Measurements from ENCODE around the gene C1QL4.
A peak's percentile ranks its signal among the peaks of the same experiment; 100 is the strongest.
"Not testable (repeated sequence)": the region's sequence is repeated elsewhere in the genome, so short reads cannot be mapped to it uniquely, and the experiment has no call there.

Gene C1QL4

DNA sequence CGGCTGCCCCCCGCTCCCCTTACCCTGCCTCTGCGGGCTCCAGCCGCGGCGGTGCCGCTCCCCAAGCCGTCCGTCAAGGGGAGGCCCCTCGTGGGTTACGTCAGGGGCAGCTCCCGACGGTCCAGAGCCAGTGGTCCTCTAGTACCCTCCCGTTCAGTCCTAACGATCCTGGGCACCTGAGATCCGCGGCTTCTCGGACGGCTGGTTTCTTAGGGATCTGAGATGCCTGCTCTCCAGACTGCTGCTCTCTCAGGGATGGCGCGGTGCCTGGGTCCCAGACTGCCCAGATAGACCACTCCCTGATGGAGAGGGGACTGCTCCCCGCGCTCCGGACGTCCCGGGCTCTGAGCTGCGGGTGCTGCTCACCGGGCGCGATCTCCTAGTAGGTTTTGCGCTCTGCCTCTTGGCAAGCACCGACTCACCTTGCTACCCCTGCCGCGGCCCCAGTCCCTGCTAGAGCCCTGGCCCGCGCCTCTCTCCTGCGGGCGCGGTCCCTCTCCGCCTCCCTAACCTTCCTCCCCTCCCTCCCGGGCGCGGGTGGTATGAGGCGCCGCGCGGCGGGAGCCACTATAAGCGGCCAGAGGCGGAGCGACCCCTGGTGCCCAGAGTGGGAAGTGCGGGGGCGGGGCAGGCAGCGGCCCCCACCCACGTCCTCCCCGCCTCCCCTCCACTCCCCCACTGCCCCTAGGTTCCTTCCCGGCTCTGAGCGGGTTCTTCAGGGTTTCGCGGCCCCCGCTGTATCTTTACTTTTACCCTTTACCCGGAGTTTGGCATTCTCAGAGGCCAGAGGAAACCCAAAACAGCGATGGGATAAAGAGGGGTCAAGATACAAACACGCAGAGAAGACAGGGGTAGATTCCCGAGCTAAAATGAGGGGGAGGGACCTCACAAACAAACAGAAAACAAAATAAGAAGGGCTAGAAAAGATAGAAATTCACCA lies at the start of gene C1QL4:
TSS of gene C1QL4 (minus strand) at position 544 of the 940 bp plus-strand sequence. CDS start 711 bp downstream, outside the sequence.
- peak; percentile 76 for DNase-seq

DNA sequence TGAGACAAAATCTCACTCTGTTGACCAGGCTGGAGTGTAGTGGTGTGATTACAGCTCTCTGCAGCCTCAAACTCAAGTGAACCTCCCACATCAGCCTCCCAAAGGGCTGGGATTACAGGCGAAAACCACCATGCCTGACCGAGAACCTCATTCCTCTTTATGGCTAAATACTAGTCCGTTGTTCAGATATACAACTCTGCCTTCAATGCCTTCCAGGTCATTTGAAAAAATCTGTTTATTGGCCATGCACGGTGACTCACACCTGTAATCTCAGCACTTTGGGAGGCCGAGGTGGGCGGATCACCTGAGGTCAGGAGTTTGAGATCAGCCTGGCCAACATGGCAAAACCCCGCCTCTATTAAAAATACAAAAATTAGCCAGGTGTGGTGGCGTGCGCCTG lies 43.2 kb upstream of the C1QL4 start:
- not testable (repeated sequence) for DNase-seq

DNA sequence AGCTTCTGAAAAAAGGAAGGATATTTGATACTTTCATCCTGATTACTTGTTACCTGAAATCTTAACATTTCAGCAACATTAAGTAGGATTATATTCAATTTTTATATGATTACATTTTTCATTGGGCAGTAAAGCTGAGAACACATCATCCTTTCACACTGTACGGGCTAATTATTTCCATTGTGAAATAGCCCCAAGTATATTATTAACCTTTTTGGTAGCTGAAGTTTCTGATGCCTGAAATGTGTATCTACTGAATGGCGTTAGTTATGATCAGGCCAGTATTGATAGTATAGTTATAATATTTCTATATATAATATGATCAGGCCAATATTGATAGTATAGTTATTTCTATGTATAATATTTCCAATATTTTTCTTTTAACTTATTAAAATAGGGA lies 40.4 kb upstream of the C1QL4 start:
- DNase-seq: no peak

DNA sequence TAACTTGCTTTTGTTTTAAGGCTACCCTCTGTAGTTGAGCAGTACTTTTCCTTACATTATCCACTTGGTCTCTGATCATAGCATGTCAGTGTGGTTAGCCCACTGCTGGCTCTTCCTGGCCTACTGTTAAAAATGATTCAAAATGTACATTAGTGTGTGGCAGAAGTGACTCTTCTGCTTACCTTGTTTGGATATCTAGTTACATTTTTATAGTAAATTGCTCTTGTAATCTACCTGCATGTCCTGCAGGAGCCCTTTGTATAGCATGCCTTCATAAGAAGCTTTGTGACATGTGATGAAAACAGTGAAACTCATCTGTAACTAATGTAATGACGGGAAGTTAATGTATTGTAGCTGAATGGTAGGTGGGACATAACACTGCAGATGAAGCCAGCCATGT lies 38.4 kb upstream of the C1QL4 start:
- no peak for DNase-seq

DNA sequence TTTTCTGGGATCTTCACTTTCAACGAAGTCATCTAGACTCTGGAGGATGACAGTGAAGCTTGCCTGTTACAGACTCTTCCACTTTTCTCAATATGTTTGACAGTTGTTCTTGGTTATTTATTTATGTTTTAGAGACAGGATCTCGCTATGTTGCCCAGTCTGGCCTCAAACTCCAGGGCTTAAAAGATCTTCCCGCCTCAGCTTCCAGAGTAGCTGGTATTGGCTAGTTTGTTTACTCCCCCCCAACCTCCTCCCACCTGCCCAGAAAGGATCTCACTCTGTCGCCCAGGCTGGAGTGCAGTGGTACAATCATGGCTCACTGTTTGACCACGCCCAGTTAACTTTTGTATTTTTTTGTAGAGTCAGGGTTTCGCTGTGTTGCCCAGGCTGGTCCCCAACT lies 33.6 kb upstream of the C1QL4 start:
- DNase-seq: no peak

DNA sequence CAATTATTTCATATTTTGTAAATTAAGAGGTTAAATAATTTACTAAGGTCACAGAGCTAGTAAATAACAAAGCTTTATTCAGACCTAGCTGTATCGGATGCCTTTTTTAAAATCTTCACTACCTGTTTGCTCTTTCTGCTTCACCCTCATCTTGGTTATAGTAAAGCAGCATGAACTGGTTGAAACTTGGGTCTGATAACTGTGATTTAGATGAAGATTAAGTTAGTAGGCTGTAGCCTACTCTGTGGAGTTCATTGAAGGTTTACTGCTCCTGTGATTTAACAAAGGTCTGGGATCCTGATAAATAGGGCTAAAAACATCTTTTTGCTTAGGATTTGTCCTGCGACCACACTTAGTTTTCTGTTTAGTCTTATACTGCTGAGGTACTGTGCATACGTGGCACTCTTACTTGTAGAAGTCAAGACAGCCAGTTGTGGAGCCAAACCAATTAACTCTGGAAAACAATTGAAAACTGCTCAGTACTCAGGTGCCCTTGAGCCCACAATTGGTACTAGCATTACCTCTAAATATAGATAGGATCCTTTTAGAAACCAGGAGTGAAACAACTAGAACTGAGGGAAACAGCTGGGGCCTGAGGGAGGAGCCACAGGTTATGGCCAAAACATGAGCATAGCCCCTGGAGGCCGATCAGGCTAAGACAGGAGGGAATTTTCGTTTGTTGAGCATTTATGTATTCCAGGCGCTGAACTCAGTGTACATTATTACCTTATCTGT lies 32.6 kb upstream of the C1QL4 start:
- peak; percentile 12 for DNase-seq

DNA sequence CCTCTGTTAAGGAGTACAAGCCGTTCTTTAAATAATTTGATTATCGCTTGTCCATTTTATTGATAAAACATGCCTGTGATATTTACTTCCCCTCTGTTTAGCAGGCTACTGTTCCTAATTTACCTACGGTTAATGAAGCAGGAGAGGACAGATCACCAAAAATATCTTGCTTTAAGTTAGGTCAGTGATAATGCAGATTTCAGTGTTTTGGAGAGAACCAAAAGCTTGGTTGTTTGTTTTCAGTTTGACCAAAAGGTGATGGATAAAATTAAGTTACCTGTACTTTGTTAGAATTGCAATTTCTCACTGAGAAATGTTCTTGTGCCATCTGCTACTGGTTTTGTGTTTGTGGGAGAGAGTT lies 31.2 kb upstream of the C1QL4 start:
- no peak for DNase-seq

DNA sequence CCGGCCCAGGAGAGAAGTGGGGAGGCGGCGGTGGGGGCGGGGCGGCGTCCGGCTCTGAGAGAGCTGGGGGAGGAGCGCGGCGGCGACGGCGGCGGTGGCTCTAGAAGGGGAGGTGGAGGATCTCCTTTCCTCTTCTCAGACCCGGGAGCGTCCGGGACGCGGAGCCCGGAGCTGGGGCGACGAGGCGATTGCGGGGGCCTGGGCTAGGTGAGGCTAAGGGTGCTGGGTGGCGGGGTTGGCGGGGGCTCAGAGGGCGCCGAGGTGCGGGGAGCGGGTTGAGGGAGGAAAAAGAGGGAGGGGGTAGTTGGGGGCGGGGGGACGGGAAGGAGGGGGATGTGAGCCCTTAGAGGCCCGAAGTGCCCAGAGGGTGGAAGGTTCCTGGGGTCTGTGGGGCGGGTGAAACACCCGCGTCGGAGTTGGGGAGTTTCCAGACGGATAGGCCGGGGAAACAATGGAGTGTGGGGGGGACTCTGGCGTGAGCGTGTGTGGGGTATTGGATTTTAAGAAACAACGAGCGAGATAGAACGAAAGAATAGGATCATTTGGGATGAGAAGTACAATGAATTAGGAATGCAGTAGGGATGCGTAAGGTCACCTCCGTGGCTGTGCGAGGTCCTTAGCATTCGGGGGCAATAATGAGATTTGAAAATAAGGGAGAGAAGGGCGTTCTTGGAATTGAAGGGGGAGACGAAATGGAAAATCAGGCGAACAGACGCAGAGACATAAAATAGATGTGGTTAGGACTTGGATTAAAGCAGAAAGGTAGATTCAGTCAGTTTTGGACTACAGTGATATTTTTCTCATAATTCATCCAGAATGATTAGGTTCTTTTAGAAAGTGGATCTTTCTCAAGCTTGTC lies 30.6 kb upstream of the C1QL4 start, which contains the start of gene SPATS2:
TSS of gene SPATS2 (plus strand) at position 82 of the 859 bp plus-strand sequence. CDS start 93,551 bp downstream, outside the sequence.
- DNase-seq: no peak

DNA sequence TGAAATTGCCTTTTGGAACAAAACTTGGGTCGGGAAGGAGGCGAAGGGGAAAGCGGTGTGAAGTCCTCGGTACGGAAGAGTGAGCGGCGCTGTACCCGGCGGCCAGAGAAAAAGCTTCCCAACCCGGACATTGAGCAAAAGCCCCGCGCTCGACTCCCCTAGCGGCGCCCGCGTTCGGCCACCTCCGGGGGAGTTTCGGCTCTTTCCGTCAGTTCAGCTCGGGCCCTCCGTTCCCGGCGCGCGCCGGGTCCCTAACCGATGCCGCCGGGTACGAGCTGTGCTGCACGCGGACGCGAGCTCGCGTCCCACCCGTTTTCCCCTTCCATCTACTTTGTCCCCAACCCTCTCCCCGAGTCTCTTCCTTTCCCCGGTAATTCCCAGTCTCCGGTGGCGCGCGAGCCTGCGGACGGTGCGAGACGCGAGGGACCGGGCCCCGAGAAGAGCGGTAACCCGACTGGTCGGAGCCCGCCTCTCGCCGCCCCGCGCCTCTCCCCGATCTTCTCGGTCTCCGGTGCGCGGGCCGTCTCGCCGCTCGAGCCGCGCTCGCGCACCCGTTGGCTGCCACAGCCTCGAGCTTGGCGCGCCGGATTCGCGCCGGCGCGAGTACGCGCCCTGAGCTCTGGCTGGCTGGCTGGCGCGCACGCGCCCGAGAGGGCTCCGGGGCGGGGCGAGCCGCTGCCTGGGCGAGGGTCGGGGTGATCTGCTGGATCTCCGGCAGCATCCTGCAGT lies 29.8 kb upstream of the C1QL4 start:
- DNase-seq: peak; percentile 94

DNA sequence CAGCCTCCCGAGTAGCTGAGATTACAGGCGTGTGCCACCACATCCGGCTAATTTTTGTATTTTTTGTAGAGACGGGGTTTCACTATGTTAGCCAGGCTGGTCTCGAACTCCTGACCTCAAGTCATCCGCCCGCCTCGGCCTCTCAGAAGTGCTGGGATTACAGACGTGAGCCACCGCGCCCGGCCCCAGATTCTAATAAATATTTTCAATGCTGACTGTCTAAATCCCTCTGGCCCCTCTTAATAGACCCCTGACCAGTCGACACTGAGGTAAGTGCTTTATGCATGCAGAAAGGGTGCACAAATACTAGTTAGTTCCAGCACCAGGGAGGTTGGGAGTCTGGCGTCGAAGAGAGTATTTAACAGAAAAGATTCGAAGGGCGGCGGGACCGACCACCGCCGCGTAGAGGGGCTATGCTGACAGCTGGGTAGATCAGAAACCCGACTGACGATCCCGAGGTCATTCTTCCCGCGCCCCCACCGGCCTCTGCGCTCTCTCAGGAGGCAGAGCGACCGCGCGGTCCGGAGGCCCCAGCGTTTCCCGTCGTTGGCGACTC lies 29.2 kb upstream of the C1QL4 start:
- DNase-seq: no peak

DNA sequence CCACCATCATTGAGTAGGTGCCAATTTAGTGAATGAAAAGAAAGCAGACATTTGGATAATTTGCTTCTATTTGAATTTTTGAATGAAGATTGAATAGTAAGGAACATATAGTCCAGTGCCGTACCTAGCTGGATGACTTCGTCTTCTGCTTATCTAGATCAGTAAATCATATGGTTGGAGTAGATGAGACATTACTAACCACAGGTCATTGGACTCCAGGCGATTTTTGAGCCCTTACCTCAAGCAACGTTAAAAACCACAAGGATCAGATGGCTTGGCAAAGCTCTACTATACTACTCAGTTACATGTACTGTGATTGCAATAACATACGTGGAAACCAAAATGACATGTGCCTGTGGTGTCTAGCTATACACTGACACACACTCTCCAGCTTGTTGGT lies 28.6 kb upstream of the C1QL4 start:
- no peak for DNase-seq

DNA sequence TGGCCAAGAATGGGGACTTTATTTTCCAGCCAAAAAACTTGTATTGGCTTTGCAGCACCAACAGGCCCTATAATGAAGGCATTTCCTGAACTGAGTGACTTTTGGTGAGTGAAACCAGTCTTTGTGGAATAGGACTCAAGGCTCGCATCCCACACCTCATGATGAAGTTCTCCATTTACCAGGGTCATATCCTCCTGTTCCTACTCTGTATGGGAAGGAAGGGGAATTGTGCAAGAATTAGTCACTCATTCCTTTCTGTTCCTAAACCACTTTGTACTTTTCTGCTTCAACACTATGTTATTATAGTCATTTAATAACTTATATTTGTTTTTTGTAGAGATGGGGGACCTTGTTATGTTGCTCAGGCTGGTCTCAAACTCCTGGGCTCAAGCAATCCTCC lies 28.0 kb upstream of the C1QL4 start:
- DNase-seq: no peak

DNA sequence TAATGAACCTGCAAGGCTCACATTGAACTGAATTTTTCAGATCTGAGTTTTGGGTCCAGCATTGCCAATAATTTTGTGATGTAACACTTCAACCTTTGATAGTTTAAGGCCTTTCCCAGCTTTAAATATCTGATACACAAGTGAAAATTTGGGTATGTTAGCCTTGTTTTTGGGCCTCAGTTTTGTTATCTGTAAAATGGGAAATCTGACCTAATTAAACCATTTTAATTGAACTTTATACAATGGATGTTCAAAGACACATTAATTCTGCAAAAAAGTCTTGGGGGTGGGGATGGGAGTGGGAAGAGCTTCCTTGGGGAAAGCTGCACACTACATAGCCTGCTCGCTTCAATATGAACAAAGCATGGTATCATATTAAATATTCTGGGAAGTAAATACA lies 25.1 kb upstream of the C1QL4 start:
- DNase-seq: no peak

DNA sequence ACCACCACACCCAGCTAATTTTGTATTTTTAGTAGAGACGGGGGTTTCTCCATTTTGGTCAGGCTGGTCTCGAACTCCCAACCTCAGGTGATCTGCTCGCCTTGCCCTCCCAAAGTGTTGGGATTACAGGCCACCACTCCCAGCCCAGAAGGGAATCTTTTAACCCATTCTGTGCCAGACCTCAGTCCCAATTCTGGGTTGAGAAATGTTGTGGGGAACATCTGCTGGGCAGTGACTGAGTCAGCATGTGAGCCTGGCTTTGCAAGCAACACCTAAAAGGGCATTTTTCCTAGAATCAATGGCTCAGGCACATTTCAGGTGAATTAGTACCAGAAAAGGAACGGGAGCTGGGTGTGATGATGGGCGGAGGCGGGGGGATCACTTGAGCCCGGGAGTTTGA lies 22.7 kb upstream of the C1QL4 start:
- DNase-seq: no peak

DNA sequence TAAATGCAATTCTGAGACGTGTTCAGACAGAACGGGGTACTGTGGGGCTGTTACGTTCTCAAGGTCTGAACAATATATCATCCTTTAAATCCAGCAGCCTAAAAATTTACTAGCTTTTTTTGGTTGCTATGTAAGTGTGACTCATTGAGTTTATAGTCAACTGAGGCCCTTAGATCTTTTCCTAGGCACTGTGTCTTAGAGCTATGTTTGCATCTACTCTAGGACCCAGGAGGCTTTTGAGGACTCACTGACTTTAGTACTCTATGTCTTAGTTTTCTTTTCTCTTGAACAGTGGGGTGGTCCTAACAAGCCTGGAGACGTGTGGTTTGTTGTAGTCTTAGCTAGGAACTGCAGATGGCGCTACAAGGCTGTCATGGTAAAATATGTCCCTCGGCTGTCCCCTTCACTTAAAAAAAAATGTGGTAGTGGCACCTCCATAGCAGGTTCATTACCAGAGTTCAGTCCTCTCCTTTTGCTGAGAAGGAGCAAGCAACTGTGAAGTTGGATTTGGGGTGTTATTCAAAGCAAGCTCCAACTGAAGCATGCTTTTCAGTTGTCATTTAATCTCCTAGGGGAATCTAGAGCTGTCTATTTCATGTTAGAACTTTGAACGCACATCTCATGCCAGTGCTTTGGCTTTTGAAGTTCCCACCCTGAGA lies 21.6 kb upstream of the C1QL4 start:
- DNase-seq: peak; percentile 60

DNA sequence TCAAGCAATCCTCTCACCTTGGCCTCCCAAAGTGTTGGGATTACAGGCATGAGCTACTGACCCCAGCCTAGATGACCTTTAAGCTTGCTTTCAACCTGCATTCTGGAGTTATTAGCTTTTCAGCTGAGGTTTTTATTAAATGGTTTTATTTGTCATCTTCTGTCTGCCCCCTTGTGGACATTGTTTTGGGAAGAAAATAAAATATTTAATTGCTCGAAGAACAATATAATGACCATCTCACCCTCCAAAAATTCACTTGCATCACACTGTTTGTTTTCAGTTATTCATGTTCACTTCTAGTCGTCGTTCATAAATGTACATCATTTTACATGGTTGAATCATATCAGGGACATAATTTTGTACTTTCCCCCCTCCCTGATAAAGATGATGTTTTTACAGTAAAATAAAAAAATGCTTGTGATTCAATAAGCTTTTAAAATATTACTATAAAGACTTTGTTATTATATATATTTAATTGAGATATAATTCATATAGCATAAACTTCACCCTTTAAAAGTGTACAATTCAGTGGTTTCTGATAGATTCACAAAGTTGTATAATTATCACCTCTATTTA lies 20.2 kb upstream of the C1QL4 start:
- DNase-seq: no peak

DNA sequence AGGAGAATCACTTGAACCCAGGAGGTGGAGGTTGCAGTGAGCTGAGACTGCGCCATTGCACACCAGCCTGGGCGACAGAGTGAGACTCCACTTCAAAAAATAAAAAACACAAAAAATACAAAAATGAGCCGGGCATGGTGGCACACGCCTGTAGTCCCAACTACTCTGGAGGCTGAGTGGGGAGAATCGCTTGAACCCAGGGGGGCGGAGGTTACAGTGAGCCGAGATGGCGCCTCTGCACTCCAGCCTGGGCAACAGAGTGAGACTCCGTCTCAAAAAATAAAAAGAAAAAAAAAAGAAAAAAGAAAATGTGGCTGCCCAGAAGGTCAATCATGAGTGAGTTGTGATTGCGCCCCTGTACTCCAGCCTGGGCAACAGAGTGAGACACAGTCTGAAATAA lies 18.9 kb upstream of the C1QL4 start:
- DNase-seq: no peak

DNA sequence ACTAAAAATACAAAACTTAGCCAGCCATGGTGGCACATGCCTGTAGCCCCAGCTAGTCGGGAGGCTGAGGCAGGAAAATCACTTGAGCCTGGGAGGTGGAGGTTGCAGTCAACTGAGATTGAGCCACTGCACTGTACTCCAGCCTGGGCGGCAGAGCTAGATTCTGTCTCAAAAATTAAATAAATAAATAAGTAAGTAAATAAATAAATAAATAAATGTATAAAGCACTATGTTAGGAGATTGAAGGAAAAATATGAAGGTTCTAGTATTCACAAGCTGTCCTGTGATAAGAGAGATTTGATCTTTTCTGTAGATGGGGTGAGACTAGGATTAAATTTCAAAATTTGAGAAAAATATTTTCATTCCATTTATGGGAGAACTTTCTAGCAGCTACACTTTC lies 15.4 kb upstream of the C1QL4 start:
- no peak for DNase-seq

DNA sequence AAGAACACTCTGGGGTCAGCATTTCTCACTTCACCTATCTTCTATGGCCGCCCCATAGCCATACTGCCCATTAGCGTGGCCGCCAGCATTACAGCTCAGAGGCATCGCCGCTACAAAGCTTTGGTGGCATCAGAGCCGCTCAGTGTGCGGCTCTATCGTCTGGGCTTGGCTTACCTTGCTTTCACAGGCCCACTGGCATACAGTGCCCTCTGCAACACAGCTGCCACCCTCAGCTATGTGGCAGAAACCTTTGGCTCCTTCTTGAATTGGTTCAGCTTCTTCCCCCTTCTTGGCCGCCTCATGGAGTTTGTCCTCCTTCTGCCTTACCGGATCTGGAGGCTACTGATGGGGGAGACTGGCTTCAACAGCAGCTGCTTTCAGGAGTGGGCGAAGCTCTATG lies 12.3 kb upstream of the C1QL4 start:
- no peak for DNase-seq

DNA sequence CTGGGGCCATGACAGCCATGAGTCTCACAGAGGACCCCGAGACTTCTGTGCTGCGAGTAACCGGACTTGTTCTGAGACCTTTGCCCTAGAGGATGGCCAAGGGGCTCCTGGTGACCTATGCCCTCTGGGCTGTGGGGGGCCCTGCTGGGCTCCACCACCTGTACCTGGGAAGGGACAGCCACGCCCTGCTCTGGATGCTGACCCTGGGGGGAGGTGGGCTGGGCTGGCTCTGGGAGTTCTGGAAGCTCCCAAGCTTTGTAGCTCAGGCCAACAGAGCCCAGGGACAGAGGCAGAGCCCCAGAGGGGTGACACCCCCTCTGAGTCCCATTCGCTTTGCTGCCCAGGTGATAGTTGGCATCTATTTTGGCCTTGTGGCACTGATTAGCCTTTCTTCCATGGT lies 11.8 kb upstream of the C1QL4 start:
- DNase-seq: no peak

Data from GDM1 (cell line).